HG03103 (cell line): ENCODE data around the gene SWI5.
A peak's percentile ranks its signal among the peaks of the same experiment; 100 is the strongest.

Source experiments
- ATAC-seq: cut with Tn5 transposase; IDR thresholded peaks from one replicate; pipeline ENCODE4 v1.9.1; 2021; ENCODE audit warnings: low read depth; ENCODE audit not compliant: unreplicated experiment

SWI5 gene

DNA sequence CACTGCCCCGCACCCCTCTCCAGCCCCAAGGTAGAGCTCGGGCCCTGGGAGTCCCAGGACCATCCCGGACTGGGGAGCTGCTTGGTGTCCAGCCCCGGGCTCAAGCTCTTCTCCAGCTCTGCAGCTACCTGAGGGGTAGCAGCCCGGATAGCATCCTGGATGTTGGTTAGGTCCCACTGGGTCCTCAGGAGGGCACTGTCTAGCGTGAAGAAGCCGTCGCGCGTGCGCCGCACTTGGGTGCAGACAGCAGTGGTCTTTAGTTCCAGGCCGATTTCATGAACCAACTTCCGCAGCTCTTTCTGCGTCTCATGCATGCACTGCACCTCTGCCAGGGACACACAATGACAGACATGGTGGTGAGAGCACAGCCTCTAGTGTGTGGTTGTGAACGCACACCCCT, 33.5 kb downstream of the SWI5 start:
- ATAC-seq, result no peak

DNA sequence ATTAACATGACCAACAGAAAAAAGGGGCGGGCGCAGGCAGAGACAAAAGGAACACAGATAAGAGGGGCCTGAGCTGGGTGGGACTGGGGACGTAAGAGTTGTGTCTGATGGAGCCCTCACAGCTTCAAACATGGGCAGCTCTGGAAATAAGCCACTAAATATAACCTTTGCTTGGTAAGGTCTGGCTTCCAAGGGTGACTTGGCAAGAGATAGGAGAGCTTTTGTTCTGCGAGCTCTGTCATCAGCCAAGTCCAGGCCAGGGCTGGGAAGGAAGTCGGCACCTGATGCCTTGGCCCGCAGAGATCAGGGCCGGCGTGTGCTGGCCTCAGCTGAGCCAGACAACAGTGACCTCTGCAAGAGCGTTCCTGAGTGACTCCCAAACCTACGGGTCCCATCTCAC, 34.4 kb downstream of the SWI5 start:
- no peak for ATAC-seq

DNA sequence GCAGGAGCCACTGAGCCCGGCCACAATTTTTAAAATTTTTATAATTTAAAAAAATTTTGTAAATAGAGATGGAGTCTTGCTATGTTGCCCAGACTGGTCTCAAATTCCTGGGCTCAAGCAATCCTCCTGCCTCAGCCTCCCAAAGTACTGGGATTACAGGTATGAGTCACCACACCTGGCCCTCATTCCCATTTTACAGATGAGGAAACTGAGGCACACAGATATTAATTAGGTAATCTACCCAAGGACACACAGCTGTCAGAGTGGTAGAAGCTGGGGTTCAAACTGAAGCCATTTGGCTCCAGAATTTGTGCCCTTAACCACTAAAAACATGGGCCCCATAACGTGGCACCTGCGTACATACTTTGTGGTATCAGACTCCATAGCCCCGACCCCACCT, 38.6 kb downstream of the SWI5 start:
- no peak for ATAC-seq

DNA sequence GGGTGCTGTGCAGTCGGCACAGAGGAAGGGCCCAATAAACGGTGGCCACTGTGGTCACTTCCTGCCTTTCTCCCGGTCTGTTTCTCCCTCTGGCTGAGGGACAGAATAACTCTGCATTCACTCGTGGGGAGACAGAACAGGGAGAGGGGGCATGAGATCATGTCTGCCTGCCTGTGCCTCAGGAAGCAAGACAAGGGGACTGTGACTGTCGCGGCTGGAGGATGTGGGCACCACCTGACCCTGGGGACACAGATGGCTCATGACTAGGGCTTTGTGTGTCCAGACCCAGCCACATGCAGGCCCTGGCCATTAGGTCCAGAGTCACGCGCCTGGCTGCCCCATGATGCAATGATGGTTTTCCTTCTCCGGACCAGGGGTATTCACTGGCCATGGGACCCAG, 40.3 kb downstream of the SWI5 start:
- ATAC-seq, result no peak

DNA sequence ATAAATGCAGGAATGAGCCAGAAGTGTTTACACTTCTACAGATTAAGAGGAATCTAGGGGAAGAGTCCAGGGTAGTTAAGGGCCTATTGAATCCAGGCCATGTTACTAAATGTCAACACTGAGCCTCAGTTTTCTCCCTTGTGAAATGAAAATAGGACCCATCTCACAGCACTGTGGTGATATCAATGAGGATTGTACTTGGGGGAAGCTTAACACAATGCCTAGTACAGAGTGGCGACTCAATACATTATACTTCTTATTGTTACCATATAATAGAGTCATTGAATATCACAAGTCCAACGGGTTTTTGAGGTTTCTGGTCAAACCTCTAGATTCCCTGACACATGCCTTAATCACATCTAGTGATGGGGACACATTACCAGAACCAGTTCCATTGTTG, 41.6 kb downstream of the SWI5 start:
- no peak for ATAC-seq

DNA sequence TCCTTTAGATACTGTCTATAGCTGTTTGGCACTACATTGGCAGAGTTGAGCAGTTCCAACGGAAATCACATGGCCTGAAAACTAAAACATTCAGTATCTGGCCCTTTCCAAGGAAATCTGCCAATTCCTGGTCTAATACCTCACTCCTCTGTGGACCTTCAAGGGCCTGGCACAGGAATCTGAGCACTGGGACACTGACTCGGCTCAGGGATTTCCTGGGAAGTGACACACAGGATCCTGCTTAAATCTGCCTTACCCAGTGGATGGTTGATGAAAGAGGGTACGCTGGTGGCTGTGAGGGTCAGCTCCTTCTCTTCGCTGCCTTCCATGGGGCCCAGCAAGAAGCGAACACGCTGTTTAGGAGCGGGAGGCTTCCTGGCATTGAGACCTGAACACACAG, 45.3 kb downstream of the SWI5 start:
- no peak for ATAC-seq

DNA sequence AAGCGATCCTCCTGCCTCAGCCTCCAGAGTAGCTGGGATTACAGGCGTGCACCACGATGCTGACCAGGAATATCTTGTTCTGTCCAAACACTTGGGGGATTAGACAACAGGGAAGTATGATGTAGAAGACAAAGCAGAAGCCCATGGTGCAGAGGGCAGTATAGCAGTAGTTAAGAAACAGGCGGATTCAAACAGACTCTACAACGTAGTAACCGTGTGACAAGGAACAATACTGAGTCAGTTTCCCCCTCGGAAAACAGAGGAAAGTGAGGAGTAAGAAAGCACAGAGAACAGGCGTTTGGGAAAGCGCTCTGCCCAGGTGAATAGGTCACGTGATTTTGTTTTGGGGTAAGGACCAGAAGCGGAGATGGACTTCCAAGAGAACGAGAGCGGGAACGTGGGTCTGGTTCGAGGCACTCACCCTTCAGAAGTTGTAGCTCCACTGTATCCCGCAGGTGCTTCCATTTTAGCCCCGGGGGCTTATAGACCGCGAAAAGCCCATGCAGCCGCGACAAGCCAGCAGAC, 45.9 kb downstream of the SWI5 start:
- peak; percentile 9 for ATAC-seq

DNA sequence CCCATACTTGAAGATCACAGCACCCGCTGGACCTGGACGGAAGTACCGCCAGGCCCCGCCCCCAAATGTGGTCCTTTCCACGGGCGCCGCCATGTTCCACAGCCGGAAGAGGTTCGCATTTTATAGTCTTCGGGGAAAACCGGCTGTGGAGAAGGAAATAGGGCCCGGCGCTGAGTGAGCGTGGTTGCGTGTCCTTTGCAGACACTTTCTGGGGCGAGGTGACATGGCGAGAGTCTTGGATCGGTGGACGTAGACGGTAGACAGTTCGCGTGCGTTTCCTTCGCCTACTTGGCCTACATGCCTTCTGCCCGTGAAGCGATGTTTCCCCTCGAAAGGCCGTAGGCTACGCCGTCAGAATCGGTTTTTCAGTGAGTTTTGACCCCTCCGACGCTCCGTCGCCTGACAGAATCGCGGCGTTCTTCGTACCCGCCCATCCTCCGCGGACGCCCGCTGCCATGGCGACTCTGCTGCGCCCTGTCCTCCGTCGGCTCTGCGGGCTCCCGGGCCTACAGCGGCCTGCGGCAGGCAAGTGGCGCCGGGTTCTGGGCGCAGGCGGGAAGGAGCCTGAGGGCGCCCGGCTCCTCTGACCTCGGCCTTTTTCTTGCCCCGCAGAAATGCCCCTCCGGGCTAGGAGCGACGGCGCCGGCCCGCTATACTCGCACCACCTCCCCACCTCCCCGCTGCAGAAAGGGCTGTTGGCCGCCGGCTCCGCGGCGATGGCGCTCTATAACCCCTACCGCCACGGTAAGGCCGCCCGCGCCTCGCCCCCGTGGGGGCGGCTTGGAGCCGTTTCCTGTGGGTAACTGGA, 46.5 kb downstream of the SWI5 start, which contains the start of the genes COQ4 and TRUB2:
COQ4 (plus strand) TSS at position 436 of the 808 bp plus-strand sequence; CDS start at position 456, 20 bp downstream.
TRUB2 (minus strand) TSS at position 44 of the 808 bp plus-strand sequence; CDS start at position 5, 39 bp downstream.
- ATAC-seq, result peak; percentile 69

DNA sequence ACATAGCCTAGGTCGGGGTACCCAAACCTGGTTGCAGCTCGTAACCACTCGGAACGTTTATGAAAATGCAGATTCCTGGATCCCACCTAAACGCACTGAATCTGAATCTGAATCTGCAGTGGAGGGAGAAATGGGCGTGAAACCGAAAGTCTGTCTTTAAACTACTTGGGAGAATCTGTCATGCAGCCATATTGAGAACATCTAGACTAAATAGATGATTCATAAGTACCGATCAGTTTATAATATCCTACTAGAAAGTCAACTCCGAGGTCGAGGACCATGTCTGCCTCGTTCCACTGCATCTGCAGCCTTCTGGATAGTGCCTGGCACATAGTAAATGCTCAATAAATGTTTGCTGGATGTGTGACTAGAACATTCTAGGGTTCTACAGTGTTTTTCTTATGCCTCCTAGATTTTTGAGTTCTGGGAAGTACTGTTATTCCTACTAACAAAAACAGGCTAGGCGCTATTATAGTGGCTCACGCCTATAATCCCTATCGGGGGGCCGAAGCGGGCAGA, 47.2 kb downstream of the SWI5 start:
- no peak for ATAC-seq

DNA sequence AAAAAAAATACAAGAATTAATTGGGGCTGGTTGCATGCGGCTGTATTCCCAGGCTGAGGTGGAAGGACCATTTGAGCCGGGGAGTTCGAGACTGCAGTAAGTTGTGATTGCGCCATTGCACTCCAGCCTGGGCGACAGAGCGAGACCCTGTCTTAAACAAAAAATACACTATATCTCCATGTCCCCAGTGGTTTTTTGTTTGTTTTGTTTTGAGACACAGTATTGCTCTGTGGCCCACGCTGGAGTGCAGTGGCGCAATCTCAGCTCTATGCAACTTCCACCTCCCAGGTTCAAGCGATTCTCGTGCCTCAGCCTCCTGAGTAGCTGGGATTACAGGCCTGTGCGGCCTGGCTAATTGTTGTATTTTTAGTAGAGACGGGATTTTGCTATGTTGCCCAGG, 47.7 kb downstream of the SWI5 start:
- ATAC-seq, result no peak

DNA sequence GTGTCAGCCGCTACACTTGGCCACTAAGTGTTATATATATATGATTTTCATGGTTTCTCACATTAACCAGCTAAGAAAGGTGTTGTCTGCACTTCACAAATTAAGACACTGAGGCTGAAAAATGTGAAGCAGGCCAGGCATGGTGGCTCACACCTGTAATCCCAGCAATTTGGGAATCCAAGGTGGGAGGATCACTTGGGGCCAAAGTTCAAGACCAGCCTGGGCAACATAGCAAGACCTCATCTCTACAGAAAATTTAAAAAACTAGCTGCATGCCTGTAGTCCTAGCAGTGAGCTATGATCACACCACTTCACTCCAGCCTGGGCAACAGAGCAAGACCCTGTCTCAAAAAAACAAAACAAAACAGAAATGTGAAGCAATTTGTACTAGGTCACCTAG, 48.3 kb downstream of the SWI5 start:
- no peak for ATAC-seq

DNA sequence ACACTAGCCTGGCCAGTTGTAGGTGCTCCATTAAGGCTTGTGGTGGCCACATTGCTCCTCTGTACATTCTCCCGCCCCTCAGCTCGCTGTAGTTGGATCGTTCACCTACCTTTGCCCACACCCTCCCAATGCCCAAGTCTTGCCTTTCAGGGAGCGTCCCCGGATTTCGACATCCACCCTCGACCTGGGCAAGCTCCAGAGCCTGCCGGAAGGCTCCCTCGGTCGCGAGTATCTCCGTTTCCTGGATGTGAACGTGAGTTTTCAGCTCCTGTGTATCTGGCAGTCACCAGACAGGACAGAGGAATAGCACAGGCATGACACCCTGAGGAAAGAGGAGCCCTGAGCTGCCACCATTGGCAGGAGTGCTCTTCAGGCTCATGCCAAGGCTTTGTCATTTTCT, 49.6 kb downstream of the SWI5 start:
- no peak for ATAC-seq

DNA sequence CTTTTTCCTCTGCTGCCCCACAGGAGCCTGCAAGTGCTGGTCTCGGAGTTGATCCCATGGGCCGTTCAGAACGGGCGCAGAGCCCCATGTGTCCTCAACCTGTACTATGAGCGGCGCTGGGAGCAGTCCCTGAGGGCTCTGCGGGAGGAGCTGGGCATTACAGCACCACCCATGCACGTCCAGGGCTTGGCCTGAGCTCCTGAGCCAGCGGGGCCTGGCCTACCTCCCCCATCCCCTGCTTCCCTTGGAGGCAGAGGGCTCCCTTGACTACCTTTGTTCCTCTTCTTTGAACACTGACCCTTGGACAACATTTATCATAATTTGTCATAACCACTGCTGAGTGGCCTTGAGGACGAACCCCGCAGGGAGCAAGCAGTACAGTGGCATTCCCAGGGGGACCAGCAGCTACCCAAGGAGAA, 57.4 kb downstream of the SWI5 start:
- no peak for ATAC-seq

DNA sequence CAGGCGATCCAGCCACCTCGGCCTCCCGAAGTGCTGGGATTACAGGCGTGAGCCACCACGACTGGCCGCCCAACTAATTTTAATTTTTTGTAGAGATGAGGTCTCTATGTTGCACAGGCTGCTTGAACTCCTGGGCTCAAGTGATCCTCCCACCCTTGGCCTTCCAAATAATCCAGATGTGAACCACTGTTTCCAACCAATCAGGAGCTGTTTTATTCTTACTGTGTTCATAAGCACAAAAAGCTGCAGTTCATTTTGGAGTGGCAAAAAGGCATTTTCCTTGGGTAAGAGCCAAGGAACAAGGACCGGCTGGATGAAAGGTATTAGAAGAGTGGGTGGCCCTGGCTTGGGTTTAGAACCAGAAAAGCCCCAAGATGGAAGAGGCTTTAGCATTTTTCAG, 59.1 kb downstream of the SWI5 start:
- no peak for ATAC-seq

DNA sequence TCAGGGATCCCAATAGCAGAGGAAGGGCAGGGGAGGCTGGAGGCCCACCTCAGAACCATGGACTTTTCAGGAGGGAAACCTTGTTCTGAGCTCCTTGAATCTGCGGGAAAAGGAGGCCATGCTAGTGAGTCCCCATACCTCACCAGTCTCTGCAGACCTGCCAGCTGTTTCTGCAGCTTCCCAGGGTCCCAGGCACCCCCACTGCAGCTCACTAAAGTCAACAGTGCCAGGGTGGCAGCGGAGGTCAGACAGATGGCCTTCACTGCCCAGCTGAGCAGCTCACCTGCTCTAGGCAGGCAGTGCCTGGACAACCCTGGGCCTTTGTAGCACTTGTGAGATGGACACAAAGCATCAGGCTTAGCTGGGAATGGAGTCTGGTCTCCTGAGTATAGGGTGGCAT, 59.8 kb downstream of the SWI5 start:
- ATAC-seq, result no peak

DNA sequence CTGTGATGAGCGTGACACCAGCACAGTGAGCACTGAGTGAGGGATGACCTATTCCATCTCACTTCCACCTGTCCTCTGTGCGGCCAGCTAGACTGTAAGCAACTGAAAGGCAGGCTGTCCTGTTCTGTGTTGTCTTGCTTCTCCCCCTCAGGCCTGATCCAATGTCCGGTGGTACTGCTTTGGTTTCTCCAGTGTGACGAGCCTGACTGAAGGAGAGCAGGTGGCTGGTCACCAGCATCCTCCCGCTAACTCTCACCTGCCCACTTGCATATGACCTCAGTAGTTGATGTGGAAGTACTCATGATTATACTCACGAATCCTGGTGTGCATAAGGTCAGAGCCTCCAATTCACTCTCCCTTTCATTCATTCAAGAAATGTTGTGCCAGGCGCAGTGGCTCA, 61.9 kb downstream of the SWI5 start:
- ATAC-seq, result no peak
